ENCODE measurements around the gene VEPH1.

Gene VEPH1

DNA sequence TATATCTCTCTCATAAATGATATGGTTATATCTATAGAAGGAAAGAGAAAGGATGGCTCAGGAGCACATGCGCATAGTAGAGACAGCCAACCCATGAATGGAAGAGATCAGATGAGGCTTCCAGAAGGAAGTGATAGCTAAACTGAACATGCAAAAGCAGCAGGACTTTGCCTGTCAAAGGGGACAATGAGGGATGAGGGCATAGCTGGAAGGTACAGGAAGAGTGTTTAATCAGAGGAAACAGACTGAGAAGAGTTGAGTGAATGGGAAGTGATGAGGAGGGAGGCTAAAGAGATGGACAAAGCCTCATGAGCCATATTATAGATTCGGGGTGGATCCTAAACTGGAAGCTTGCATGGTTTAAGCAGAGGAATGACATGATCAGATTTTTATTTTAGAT, 26.5 kb upstream of the VEPH1 start:
- Histone ChIP-seq H3K4me3 (ENCODE audit: low read depth in 1 of 2, low read length in 1 of 2) (no peak overlapping the region), H3K4me1 (ENCODE audit: control insufficient read depth in 1 of 2, insufficient read depth in 1 of 2, low read depth in 1 of 2, low read length in 1 of 2) (peaks cover 6 to 7% of the 10 kb centered on the region in 2 experiments), H3K27me3 (no peaks in the 10 kb centered on the region), H3K27ac (no peak overlapping the region), H3K36me3 (no peaks in the 10 kb centered on the region), H3K9me3 (no peaks in the 10 kb centered on the region)
- no peak for TF ChIP-seq CTCF (IDR thresholded peaks at IDR 0.05)

DNA sequence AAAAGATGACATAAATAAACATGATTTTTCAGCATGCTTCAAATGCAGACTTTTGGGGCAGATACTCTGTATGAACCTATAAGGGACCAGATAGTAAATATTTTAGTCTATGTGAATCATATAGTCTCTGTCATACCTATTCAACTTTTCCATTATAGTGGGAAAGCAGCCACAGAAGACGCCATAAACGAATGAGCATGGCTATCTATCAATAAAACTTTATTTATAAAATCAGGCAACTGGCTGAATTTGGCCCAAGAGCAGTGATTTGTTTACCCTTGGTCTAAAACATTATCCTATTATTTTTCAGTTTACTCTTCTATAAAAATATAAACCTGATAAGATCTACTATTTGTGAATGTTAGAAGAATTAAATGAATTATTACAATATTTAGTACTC, 25.9 kb upstream of the VEPH1 start:
- Histone ChIP-seq H3K27me3 (no peaks in the 10 kb centered on the region), H3K9me3 (no peaks in the 10 kb centered on the region), H3K36me3 (no peaks in the 10 kb centered on the region), H3K4me3 (ENCODE audit: low read depth in 1 of 2, low read length in 1 of 2) (no peak overlapping the region), H3K4me1 (ENCODE audit: control insufficient read depth in 1 of 2, insufficient read depth in 1 of 2, low read depth in 1 of 2, low read length in 1 of 2) (peaks cover 6 to 7% of the 10 kb centered on the region in 2 experiments), H3K27ac (no peak overlapping the region)
- TF ChIP-seq CTCF (IDR thresholded peaks at IDR 0.05): no peak

GRCh38 chr3:157527131-157527881, 24.1 kb upstream of the VEPH1 start:
- Histone ChIP-seq H3K27ac (no peak overlapping the region), H3K4me3 (ENCODE audit: low read depth in 1 of 2, low read length in 1 of 2) (no peak overlapping the region), H3K4me1 (ENCODE audit: control insufficient read depth in 1 of 2, insufficient read depth in 1 of 2, low read depth in 1 of 2, low read length in 1 of 2) (peaks cover 0 to 1% of the 10 kb centered on the region in 2 experiments), H3K27me3 (no peaks in the 10 kb centered on the region), H3K36me3 (no peaks in the 10 kb centered on the region), H3K9me3 (no peaks in the 10 kb centered on the region)
- no peak for TF ChIP-seq CTCF (IDR thresholded peaks at IDR 0.05)

- Histone ChIP-seq H3K9me3 (no peaks in the 10 kb centered on the region), H3K27me3 (no peaks in the 10 kb centered on the region), H3K27ac (no peak overlapping the region), H3K36me3 (no peaks in the 10 kb centered on the region), H3K4me3 (ENCODE audit: low read depth in 1 of 2, low read length in 1 of 2) (no peak overlapping the region), H3K4me1 (ENCODE audit: control insufficient read depth in 1 of 2, insufficient read depth in 1 of 2, low read depth in 1 of 2, low read length in 1 of 2) (no peaks in the 10 kb centered on the region)
- TF ChIP-seq CTCF (IDR thresholded peaks at IDR 0.05): no peak
Observed at GRCh38 chr3:157526036-157526435, 22.8 kb upstream of the VEPH1 start.

DNA sequence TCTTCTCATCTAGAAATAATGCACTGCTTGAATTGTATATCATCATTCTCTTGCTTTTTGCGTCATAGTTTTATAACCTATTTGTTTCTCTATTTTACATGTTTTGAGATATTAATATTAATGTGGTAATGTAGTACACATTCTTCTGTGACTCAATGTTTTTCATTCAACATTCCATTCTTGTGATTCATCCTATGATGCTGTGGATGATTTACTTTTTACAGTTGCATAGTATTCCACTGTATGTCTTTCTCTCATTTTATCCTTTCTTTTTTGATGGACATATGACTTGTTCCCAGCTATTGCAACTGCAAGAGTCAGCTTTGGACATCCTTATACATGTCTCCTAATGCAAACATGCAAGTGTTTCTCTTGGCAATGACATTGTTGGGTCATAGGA, 20.6 kb upstream of the VEPH1 start:
- no peak overlapping the region for H3K4me3 ChIP-seq (ENCODE audit: low read depth in 1 of 2, low read length in 1 of 2)
- TF ChIP-seq CTCF (IDR thresholded peaks at IDR 0.05): no peak
- no peaks in the 10 kb centered on the region for H3K27me3 ChIP-seq
- H3K36me3 ChIP-seq: no peaks in the 10 kb centered on the region
- no peak overlapping the region for H3K27ac ChIP-seq
- H3K9me3 ChIP-seq: no peaks in the 10 kb centered on the region
- H3K4me1 ChIP-seq (ENCODE audit: control insufficient read depth in 1 of 2, insufficient read depth in 1 of 2, low read depth in 1 of 2, low read length in 1 of 2): no peaks in the 10 kb centered on the region

Data from neutrophil (primary cell).